IMR-90 (cell line): ENCODE data around the gene KATNBL1. TPM values are rescaled to one million over a fixed set of nuclear protein-coding genes. Genes with fewer than 3 reads are reported as not detected.

Experiments
- ATAC-seq: fragments of 200-7000 bp; cut with Tn5 transposase; 2 replicates; pipeline ENCODE4 v1.9.1; 2020; ENCODE audit warnings: low read depth, mild to moderate bottlenecking, moderate library complexity
- BruUV-seq: library from RNA; stranded (reverse); fragments of 400-500 nt; replicated peaks from 2 replicates; lab custom pipeline; 2021; lab: Mats Ljungman, UMichigan
- CTCF ChIA-PET: fragments of 300-600 bp; formaldehyde crosslinking; extraction: SDS; loops from one replicate; lab custom pipeline; 2021; ENCODE audit warnings: antibody characterized with exemption; lab: Yijun Ruan, JAX
- POLR2A ChIA-PET: fragments of 300-600 bp; sonication (Branson Sonifier 250); formaldehyde crosslinking; loops from one replicate; lab custom pipeline; 2022; ENCODE audit warnings: antibody characterized with exemption; ENCODE audit not compliant: unreplicated experiment; lab: Charles Lee
- DNase-seq: peaks from one replicate; pipeline ENCODE4 v3.0.0; 2013
- H2AFZ ChIP-seq: replicated peaks from 2 replicates; pipeline ENCODE3; 2013; ENCODE audit warnings: low read length, mild to moderate bottlenecking; ENCODE audit not compliant: poor library complexity
- H2AK5ac ChIP-seq: 2 replicates; pipeline ENCODE4 v1.6.1; 2013; ENCODE audit warnings: low read depth, low read length, inconsistent platforms
- H2AK9ac ChIP-seq: replicated peaks from 2 replicates; pipeline ENCODE3; 2013; ENCODE audit warnings: mild to moderate bottlenecking, low read depth, low read length, moderate library complexity; ENCODE audit not compliant: poor library complexity
- H2BK120ac ChIP-seq: 2 replicates; pipeline ENCODE4 v1.6.1; 2013; ENCODE audit warnings: low read depth, low read length, inconsistent platforms
- H2BK15ac ChIP-seq: 3 replicates; pipeline ENCODE4 v1.6.1; 2013; ENCODE audit warnings: low read depth, low read length, inconsistent platforms
- H2BK20ac ChIP-seq: 2 replicates; pipeline ENCODE4 v1.6.1; 2013; ENCODE audit warnings: low read depth, mild to moderate bottlenecking, inconsistent platforms, low read length, moderate library complexity
- H2BK5ac ChIP-seq: 2 replicates; pipeline ENCODE4 v1.6.1; 2013; ENCODE audit warnings: mild to moderate bottlenecking, low read depth, low read length, inconsistent platforms; ENCODE audit not compliant: poor library complexity, severe bottlenecking
- H3K14ac ChIP-seq: replicated peaks from 2 replicates; pipeline ENCODE4 v1.6.1; 2013; ENCODE audit warnings: low read depth, low read length, inconsistent platforms
- H3K18ac ChIP-seq: 2 replicates; pipeline ENCODE4 v1.6.1; 2013; ENCODE audit warnings: low read depth, low read length, control low read depth
- H3K23ac ChIP-seq: 2 replicates; pipeline ENCODE4 v1.6.1; 2013; ENCODE audit warnings: low read depth, low read length, inconsistent platforms
- H3K27ac ChIP-seq: 2 replicates; pipeline ENCODE4 v1.5.1; 2013; ENCODE audit warnings: mild to moderate bottlenecking, control low read depth, low read length; ENCODE audit not compliant: insufficient read depth
- H3K27me3 ChIP-seq: 2 replicates; pipeline ENCODE4 v1.6.1; 2013; ENCODE audit warnings: low read length; ENCODE audit not compliant: control insufficient read depth, insufficient read depth
- H3K36me3 ChIP-seq: 2 replicates; pipeline ENCODE4 v1.6.1; 2013; ENCODE audit warnings: low read length, mixed read lengths; ENCODE audit not compliant: control insufficient read depth, insufficient read depth
- H3K4ac ChIP-seq: 2 replicates; pipeline ENCODE4 v1.6.1; 2013; ENCODE audit warnings: low read depth, low read length, inconsistent platforms
- H3K4me1 ChIP-seq: 2 replicates; pipeline ENCODE4 v1.6.1; 2013; ENCODE audit warnings: low read length, mixed read lengths; ENCODE audit not compliant: control insufficient read depth, insufficient read depth
- H3K4me2 ChIP-seq: 2 replicates; pipeline ENCODE4 v1.6.1; 2013; ENCODE audit warnings: low read depth, mild to moderate bottlenecking, control low read depth, low read length, moderate library complexity
- H3K4me3 ChIP-seq: 2 replicates; pipeline ENCODE4 v1.5.1; 2013; ENCODE audit warnings: low read depth, mild to moderate bottlenecking, control low read depth, low read length, moderate library complexity; ENCODE audit not compliant: insufficient read depth
- H3K56ac ChIP-seq: 2 replicates; pipeline ENCODE4 v1.6.1; 2013; ENCODE audit warnings: low read length, inconsistent platforms; ENCODE audit not compliant: insufficient read depth; ENCODE audit errors: extremely low read depth
- H3K79me1 ChIP-seq, 2 experiments: 2 replicates each; pipeline ENCODE4 v1.6.1; 2013; ENCODE audit warnings: low read length in 2 of 2, inconsistent platforms in 1 of 2, low read depth in 1 of 2
- H3K9ac ChIP-seq: 2 replicates; pipeline ENCODE4 v1.6.1; 2013; ENCODE audit warnings: low read depth, low read length, control low read depth
- H3K9me1 ChIP-seq: 2 replicates; pipeline ENCODE4 v1.6.1; 2013; ENCODE audit warnings: low read length, inconsistent platforms; ENCODE audit not compliant: insufficient read depth
- H3K9me3 ChIP-seq: 2 replicates; pipeline ENCODE4 v1.6.1; 2013; ENCODE audit warnings: low read length; ENCODE audit not compliant: control insufficient read depth, insufficient read depth
- H4K20me1 ChIP-seq: 2 replicates; pipeline ENCODE4 v1.6.1; 2013; ENCODE audit warnings: low read length, inconsistent platforms; ENCODE audit not compliant: insufficient read depth
- H4K5ac ChIP-seq: 2 replicates; pipeline ENCODE4 v1.6.1; 2013; ENCODE audit warnings: mild to moderate bottlenecking, low read depth, low read length, control low read depth
- H4K8ac ChIP-seq, 2 experiments: 2 replicates each; pipeline ENCODE4 v1.6.1; 2013; ENCODE audit warnings: low read depth in 2 of 2, low read length in 2 of 2, control low read depth in 1 of 2, inconsistent platforms in 1 of 2
- H4K91ac ChIP-seq: 2 replicates; pipeline ENCODE4 v1.6.1; 2013; ENCODE audit warnings: low read depth, low read length, inconsistent platforms; ENCODE audit not compliant: insufficient read depth
- BHLHE40 ChIP-seq: fragments of 150-350 bp; IDR thresholded peaks from 2 replicates; pipeline ENCODE4 v1.6.1; 2016; ENCODE audit warnings: mild to moderate bottlenecking, low read depth, low read length
- CEBPB ChIP-seq: IDR thresholded peaks from 2 replicates; pipeline ENCODE4 v1.6.1; 2012; ENCODE audit warnings: low read depth, low read length, improper control_type of control experiment
- CHD1 ChIP-seq: IDR thresholded peaks from 2 replicates; pipeline ENCODE4 v1.6.1; 2012; ENCODE audit warnings: low read depth, low read length, improper control_type of control experiment
- FOS ChIP-seq: fragments of 150-350 bp; IDR thresholded peaks from 2 replicates; pipeline ENCODE4 v1.6.1; 2016; ENCODE audit warnings: low read depth, low read length
- MAFK ChIP-seq: IDR thresholded peaks from 2 replicates; pipeline ENCODE4 v1.6.1; 2012; ENCODE audit warnings: low read depth, low read length, improper control_type of control experiment
- MAZ ChIP-seq: IDR thresholded peaks from 2 replicates; pipeline ENCODE4 v1.6.1; 2012; ENCODE audit warnings: low read depth, mild to moderate bottlenecking, low read length, improper control_type of control experiment, moderate library complexity, borderline replicate concordance
- MXI1 ChIP-seq: IDR thresholded peaks from 2 replicates; pipeline ENCODE4 v1.6.1; 2012; ENCODE audit warnings: low read depth, mild to moderate bottlenecking, low read length, moderate library complexity, borderline replicate concordance
- NFE2L2 ChIP-seq: fragments of 150-350 bp; IDR thresholded peaks from 2 replicates; pipeline ENCODE4 v1.6.1; 2016; ENCODE audit warnings: low read depth, mild to moderate bottlenecking, low read length
- POLR2A ChIP-seq: IDR thresholded peaks from 2 replicates; pipeline ENCODE4 v1.6.1; 2012; ENCODE audit warnings: mild to moderate bottlenecking, low read depth, low read length
- RAD21 ChIP-seq: IDR thresholded peaks from 2 replicates; pipeline ENCODE4 v1.6.1; 2012; ENCODE audit warnings: low read length, improper control_type of control experiment
- RCOR1 ChIP-seq: IDR thresholded peaks from 2 replicates; pipeline ENCODE4 v1.6.1; 2012; ENCODE audit warnings: mild to moderate bottlenecking, low read length, improper control_type of control experiment; ENCODE audit not compliant: insufficient replicate concordance
- RFX5 ChIP-seq: IDR thresholded peaks from 2 replicates; pipeline ENCODE4 v1.8.0; 2012; ENCODE audit warnings: low read depth, mild to moderate bottlenecking, low read length, moderate library complexity
- SMC3 ChIP-seq: fragments of 150-350 bp; IDR thresholded peaks from 2 replicates; pipeline ENCODE4 v1.6.1; 2016; ENCODE audit warnings: low read depth, mild to moderate bottlenecking, antibody characterized with exemption, low read length, moderate library complexity
- WGBS, 2 experiments: methylation state at CpG; one replicate each; pipeline versions ENCODE4 v1.1.5 to v1.1.7; 2013; ENCODE audit warnings: missing lambda C conversion rate in 2 of 2; ENCODE audit not compliant: insufficient read length in 1 of 2; ENCODE audit errors: extremely low coverage in 2 of 2; 5-methylcytosine and 5-hydroxymethylcytosine counted together
- dilution Hi-C: fragments of 300-500 bp; cut with HindIII; formaldehyde crosslinking; loops from one replicate; pipeline ENCODE4 v1.14.3; 2018; ENCODE audit warnings: low sequenced_read_pairs; ENCODE audit not compliant: unreplicated experiment
- in situ Hi-C: fragments of 300-500 bp; cut with MboI; formaldehyde crosslinking; loops from 3 replicates; pipeline ENCODE4 v1.14.3; 2019; ENCODE audit warnings: low sequenced_read_pairs, inconsistent platforms, mixed read lengths
- intact Hi-C: fragments of 100-400 bp; cut with micrococcal nuclease; formaldehyde crosslinking; loops from 2 replicates; pipeline ENCODE4 v1.10.0; 2022
- polyA plus RNA-seq, 3 experiments: library from polyadenylated mRNA; depleted of rRNA; stranded (reverse); fragments of >200 nt; gene quantifications; 2 replicates each; pipeline ENCODE4 v1.2.3, GENCODE V29; 2012; ENCODE audit warnings: low replicate concordance in 1 of 3
- total RNA-seq: library from RNA; depleted of rRNA; stranded (reverse); fragments of >200 nt; gene quantifications from 2 replicates; pipeline ENCODE4 v1.2.3, GENCODE V29; 2012
- TF ChIP-seq, protein P1 (sequence below): fragments of 150-350 bp; IDR thresholded peaks from 2 replicates; pipeline ENCODE4 v1.6.1; 2017; ENCODE audit warnings: mild to moderate bottlenecking, antibody characterized with exemption, low read length, low read depth
- TF ChIP-seq, protein P2 (sequence below): conservative IDR thresholded peaks from 2 replicates; pipeline ENCODE4 v1.5.1; 2012; ENCODE audit warnings: mild to moderate bottlenecking, low read depth, low read length, improper control_type of control experiment

Gene KATNBL1
- total and polyA plus RNA-seq, 2 of the 4 experiments (the other 2 are of a cell fraction) = 17.1 to 24.0 TPM

DNA sequence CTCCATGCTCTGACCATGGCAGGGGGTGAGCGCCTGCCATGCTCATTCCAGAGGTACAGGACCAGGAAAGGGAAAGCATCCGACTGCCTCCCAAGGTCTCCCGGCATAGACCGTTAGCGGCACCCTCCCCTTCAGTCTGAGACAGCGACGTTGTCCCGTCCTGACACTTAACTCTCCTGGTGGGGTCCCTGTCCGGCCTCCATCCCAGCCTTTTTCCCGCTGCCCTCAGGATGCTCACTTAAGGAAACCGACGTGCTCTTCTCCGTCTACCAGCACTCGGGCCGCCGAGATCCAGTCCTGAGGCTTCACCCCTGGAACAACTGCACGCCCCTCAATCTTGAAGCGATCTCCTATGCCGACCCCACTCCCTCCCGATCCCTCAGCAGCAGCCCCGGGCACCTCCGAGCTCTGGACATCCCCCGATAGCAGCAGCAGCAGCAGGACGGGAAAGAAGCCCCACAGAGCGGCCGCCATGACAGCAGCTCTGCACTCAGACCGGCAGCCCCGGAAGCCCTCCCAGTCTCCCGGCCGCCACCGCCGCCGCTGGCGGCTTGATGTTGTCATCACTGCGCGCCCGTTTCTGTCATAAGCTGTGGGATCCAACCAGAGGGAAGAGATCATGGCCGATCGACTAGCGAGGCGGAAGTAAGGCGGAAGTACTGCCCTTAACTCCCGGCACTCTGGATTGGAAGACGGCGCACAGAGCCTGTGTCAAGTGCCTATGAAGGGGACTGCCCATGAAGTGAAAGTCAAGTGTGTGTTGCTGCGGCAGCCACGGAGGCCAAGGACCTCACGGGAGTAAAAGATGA lies 108.3 kb downstream of the KATNBL1 start, which contains the start of the genes EMC7 and PGBD4:
EMC7 (minus strand) TSS at position 497 of the 809 bp plus-strand sequence; CDS start at position 474, 23 bp downstream.
PGBD4 (plus strand) TSS at position 718 of the 809 bp plus-strand sequence. CDS start 449 bp downstream, outside the sequence.
- no peaks in the 10 kb centered on the region for H3K36me3 ChIP-seq
- H2AK9ac ChIP-seq = peak within 1 kb of the TSS; percentile 94
- H4K20me1 ChIP-seq = no peaks in the 10 kb centered on the region
- peak within 1 kb of the TSS; percentile 92 for H3K9ac ChIP-seq
- WGBS, 2 experiments = 0% methylated on average over 31 of the region's 48 CpGs; no CpG with 5 or more reads in 1 of the 2 experiments
- peak within 1 kb of the TSS; percentile 81 for H3K56ac ChIP-seq
- DNase-seq (peak; percentile 100), ATAC-seq (peak; percentile 99)
- dilution Hi-C loops = no loop called here
- POLR2A ChIA-PET = interaction anchor here (0.6 to 0.7 kb wide), 3 partner anchors 10 to 150 kb away, joined by 3 read pairs; no protein-coding TSS in a partner anchor
- no peaks in the 10 kb centered on the region for H3K9me3 ChIP-seq
- CTCF ChIA-PET = interaction anchor here (1.1 kb wide), 1 partner anchor 9 kb away, joined by 4 read pairs; no protein-coding TSS in a partner anchor
- H3K9me1 ChIP-seq = no peaks in the 10 kb centered on the region
- peak within 1 kb of the TSS; percentile 72 for H2BK120ac ChIP-seq
- H4K91ac ChIP-seq = peak within 1 kb of the TSS; percentile 80
- H3K23ac ChIP-seq = peak within 1 kb of the TSS; percentile 96
- peak within 1 kb of the TSS; percentile 90 for H4K5ac ChIP-seq
- H3K4me1 ChIP-seq = peaks cover 4% of the 10 kb centered on the region; the same call in 1 of the 2 replicates
- H2AFZ ChIP-seq = peak within 1 kb of the TSS; percentile 99
- H3K4me2 ChIP-seq = peak within 1 kb of the TSS; percentile 92
- in situ Hi-C loops = loop anchor here (5.0 to 25.0 kb wide), 3 partner anchors 111 to 486 kb away; partner anchors contain the start of genes GOLGA8B, KATNBL1 and LPCAT4
- peak within 1 kb of the TSS; percentile 76 for H3K4me3 ChIP-seq
- no peak within 1 kb of the TSS for H3K18ac ChIP-seq
- no peaks in the 10 kb centered on the region for H3K27me3 ChIP-seq
- H3K27ac ChIP-seq = peak within 1 kb of the TSS; percentile 88
- peak within 1 kb of the TSS; percentile 48 to 97 for H4K8ac ChIP-seq
- H3K14ac ChIP-seq = peak within 1 kb of the TSS; percentile 90
- intact Hi-C loops = loop anchor here (5.0 kb wide), 1 partner anchor 39 kb away; no protein-coding TSS in a partner anchor
- H2BK15ac ChIP-seq = no peak within 1 kb of the TSS; the same call in 2 of the 3 replicates
- H3K79me1 ChIP-seq = peaks cover 17 to 45% of the 10 kb centered on the region in 2 experiments
- peak within 1 kb of the TSS; percentile 91 for H3K4ac ChIP-seq
- H2BK20ac ChIP-seq = peak within 1 kb of the TSS; percentile 50; the same call in 1 of the 2 replicates
- H2AK5ac ChIP-seq = peak within 1 kb of the TSS; percentile 52
- BruUV-seq = no TSS peak
- H2BK5ac ChIP-seq = peak within 1 kb of the TSS; percentile 69
- TF ChIP-seq POLR2A (peak; percentile 93), FOS (no peak), MAFK (no peak), RAD21 (no peak), CHD1 (no peak), CEBPB (peak; percentile 35; the same call in 1 of the 2 replicates), RCOR1 (no peak), MAZ (peak; percentile 32; the same call in 1 of the 2 replicates), BHLHE40 (peak; percentile 81; the same call in 1 of the 2 replicates), NFE2L2 (no peak), RFX5 (no peak), MXI1 (peak; percentile 89; the same call in 1 of the 2 replicates), SMC3 (no peak)
- TF ChIP-seq, protein P1, sequence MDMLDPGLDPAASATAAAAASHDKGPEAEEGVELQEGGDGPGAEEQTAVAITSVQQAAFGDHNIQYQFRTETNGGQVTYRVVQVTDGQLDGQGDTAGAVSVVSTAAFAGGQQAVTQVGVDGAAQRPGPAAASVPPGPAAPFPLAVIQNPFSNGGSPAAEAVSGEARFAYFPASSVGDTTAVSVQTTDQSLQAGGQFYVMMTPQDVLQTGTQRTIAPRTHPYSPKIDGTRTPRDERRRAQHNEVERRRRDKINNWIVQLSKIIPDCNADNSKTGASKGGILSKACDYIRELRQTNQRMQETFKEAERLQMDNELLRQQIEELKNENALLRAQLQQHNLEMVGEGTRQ = peak; percentile 29; the same call in 1 of the 2 replicates
- TF ChIP-seq, protein P2, sequence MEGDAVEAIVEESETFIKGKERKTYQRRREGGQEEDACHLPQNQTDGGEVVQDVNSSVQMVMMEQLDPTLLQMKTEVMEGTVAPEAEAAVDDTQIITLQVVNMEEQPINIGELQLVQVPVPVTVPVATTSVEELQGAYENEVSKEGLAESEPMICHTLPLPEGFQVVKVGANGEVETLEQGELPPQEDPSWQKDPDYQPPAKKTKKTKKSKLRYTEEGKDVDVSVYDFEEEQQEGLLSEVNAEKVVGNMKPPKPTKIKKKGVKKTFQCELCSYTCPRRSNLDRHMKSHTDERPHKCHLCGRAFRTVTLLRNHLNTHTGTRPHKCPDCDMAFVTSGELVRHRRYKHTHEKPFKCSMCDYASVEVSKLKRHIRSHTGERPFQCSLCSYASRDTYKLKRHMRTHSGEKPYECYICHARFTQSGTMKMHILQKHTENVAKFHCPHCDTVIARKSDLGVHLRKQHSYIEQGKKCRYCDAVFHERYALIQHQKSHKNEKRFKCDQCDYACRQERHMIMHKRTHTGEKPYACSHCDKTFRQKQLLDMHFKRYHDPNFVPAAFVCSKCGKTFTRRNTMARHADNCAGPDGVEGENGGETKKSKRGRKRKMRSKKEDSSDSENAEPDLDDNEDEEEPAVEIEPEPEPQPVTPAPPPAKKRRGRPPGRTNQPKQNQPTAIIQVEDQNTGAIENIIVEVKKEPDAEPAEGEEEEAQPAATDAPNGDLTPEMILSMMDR = no peak
